ENCODE results near the gene SIL1.

SIL1 gene

DNA sequence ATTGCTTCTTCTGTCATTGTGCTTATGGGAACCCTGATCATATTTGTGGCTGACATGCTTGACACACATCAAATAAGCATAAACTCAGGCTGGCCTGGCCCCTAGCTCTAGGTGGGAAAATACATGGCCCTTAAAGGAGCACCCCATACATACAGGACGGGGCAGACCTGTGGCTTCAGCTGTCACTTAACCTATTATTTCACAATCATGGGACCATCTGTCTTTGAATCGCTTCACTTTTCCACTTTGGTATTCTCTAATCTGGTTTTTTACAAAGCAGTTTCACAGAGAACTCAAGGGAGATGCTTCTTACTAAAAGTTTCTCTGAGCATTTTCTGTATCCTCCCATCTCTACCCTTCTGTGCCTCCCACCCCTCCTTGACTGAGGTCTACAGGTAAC lies 288.4 kb downstream of the SIL1 start:
- no peak for DNase-seq

DNA sequence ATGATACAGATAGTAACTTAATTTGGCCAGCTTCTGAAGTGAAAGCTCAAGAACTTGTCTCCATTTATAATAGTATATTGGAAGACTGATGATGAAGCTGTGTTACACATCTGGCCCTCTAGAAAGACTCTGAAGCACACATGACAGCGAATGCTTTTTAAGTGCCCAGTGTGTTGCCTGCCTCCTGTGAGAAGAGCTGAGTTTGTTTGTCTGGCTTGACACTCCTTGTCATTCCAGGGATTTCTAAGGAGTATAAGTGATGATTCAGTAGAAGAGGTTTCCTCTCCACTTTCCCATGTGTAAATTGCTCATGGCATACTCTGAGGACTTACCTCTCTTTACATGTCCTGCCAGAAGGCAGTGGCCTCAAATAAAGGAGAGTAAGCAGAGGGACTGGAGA lies 292.6 kb downstream of the SIL1 start:
- DNase-seq, result no peak

DNA sequence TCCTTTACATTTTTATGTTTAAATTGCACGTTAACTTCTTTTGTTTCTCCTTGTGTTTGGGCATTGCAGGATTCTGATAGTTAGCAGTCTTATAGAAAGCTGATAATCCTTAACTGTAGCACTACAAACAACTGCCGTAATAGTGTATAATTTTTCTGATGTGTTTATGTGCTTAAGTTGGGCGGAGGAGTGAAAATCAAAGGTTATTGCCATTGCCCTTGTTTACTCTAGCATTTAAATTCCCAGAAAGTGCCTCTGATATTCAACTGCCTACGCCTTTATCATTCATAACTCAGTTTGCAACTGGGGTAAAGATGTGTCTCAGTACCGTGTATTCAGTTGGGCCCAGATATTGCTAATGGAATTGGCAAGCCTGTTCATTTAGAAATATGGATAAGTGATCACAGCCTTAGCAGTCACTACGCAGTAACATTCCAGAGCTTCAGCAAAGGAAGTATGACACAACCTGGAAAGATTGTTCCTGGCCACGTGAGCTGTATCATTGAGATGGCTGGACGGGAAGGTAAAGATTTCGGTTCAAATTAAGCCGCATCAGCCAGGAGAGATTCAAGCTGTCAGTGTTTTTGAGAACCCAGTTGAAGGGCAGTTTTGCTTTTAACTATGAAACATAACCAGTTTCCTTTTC lies 294.9 kb downstream of the SIL1 start:
- DNase-seq, result no peak

DNA sequence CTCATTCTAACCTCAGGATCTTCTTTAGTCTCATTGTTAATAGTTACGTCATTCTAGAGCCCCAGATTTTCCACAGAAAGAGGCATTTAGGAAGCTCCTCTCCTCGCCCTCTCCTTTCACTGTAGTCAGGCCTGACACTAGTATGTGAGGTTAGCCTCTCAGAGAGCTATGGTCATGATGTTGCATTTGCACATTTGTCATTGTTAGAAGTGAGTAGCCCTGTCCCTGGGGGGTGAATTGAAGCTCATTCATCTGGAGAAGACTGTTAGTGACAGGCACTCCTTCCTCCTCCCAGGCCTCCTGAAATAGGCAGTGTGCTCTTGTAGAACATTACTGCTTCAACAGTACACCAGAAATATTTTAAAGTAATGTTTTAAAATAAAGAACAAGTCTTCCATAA lies 296.5 kb downstream of the SIL1 start:
- DNase-seq, result no peak

DNA sequence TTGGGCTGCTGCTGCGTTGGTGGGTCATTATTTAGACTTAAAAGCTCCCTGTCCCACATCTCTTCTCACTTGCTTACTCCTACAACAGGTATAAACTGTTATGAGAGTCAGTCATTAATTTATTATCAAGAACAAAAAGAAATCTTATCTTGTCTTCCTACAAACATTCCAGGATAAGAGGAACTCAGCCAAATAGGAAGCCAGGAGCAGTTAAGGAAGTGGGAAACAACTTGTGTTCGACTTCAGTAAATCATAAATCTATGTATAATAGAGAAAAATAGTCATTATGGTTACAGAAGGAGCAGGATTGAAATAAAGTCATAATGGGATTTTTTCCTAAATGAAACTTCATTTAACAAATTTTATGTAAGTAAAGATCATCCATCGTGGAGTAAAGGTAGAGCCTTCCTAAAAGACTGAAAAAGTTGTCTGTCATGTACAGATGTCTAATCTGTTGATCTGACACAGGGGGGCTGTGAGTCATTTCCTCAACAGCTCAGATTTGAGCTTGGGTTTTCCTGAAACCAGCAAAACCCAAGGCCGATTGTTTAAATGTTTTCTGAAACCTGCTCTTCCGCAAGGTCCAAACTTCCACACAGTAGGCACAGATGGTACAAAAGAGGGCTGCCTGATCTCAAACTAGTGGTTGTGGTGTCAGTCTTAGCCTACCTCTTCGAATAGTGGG lies 297.7 kb downstream of the SIL1 start:
- DNase-seq, result no peak

DNA sequence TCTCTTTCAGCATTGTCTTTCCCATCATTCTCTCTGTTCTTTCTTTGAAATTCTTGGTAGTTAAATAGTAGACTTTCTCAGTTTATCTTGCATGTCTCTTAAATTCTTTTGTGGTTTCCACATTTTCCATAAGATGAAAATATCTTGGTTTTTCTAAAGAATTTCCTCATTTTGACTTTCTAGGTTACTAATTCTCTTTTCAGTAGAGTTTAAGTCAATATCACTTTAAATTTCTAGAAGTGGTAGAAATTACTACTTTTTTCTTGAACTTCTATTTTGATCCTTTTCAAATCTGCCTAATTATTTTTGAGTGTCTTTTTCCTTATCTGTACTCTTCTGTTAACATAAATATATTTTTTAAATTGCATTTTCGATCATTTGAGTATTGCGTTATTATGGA lies 299.4 kb downstream of the SIL1 start:
- DNase-seq, result no peak

DNA sequence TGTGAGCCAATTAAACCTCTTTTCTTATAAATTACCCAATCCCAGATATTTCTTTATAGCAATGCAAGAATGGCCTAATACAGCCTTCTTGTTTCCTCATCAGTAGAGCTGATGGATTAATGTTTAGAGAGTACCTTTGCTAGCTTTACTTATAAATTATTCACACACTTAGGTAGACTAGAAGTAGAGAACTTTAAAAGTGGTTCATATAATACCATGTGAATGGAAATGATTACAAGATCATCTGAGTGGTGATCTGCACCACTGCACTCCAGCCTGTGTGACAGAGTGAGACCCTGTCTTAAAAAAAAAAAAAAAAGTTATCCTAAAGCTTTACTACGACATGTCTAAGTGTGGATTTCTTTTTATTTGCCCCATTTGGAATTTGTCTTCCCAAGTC lies 299.9 kb downstream of the SIL1 start:
- no peak for DNase-seq
